ENCODE results near the gene RLBP1. TPM values are rescaled to one million over a fixed set of nuclear protein-coding genes. Genes with fewer than 3 reads are reported as not detected.

The RLBP1 gene
- total and polyA plus RNA-seq, 9 of the 15 experiments (the other 6 are each of a cell fraction or from before 2014, with no cell fraction given) = 0.05 TPM; not detected in 8

DNA sequence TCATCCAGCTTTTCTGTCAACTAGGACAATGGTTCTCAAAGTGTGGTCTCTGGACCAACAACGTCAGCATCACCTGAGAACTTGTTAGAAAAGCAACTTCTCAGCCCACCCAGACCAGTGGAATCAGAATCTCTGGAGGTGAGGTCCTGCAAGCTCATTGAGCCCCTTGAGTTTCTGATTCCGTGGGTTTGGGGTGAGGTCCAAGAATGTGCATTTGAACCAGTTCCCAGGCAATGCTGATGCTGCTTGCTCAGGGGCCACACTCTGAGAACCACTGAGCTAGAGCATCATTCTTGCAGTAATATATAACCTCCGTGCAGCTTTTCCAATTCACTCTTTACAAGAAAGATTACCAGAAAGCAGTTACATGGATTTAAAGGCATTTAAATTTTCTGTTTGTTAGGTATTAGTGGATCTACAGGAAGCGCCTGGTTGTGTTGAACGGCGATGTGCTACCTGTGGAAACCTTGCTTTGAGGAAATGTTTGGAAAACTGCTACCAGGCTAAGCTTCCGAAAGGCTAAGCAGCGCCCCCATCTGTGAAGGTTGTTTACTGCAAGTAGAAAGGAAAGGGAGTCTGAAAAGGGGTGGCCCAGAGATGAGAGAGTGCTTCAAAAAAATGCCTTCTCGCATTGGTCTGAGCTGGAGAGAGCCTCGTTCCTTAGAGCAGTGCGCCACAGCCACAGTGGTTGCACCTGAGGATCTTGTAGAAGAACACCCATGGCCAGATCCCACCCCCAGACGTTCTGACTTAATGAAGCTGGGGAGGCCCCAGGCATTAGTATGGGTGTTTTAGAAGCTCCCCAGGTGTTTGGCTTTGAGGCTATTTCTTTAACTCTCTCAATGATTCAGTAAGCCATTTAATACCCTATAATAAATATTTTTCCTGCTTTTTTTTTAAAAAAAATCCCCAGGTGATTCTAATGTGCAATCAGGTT is 50.0 kb downstream of the RLBP1 start:
- H3K79me2 ChIP-seq (ENCODE audit: control insufficient read depth, insufficient read depth, low read length) = peaks cover 2% of the 10 kb centered on the region; the same call in 1 of the 3 replicates
- 51% methylated on average over 12 of the region's 12 CpGs for WGBS (ENCODE audit: insufficient coverage, low coverage, missing lambda C conversion rate)
- no peak overlapping the region for H3K27ac ChIP-seq (ENCODE audit: extremely low read depth, low read depth, low read length)
- intact Hi-C loops (cut with micrococcal nuclease) = loop anchor here (1.0 kb wide), 1 partner anchor 114 kb away; no protein-coding TSS in a partner anchor
- no peak overlapping the region for H3K4me3 ChIP-seq
- DNase-seq (ENCODE audit: extremely low read depth in 1 of 4, low spot score in 3 of 4) (peak; percentile 55 to 71 (median 68)), FAIRE-seq (peak; percentile 84), ATAC-seq (peak; percentile 86)
- peaks cover 0 to 14% of the 10 kb centered on the region in 2 experiments; a peak in 2 of 5 replicates for H3K4me1 ChIP-seq (replicated peaks in 1 of 2; ENCODE audit: control insufficient read depth in 2 of 2, insufficient read depth in 2 of 2, low read length in 2 of 2)
- no TSS peak for BruUV-seq (replicated peaks)
- ChIA-PET POLR2A (interaction anchor here (0.6 to 1.3 kb wide), 6 partner anchors 9 to 695 kb away, joined by 3 to 5 read pairs (median 4); partner anchors contain the start of gene ABHD2), CTCF (ENCODE audit: low intra/inter-chr PET ratio) (interaction anchor here (0.6 to 1.5 kb wide), 2 partner anchors 114 to 271 kb away, joined by 3 to 18 read pairs; no protein-coding TSS in a partner anchor)
- in situ Hi-C loops (cut with MboI) = loop anchor here (10.0 kb wide), 1 partner anchor 287 kb away; no protein-coding TSS in a partner anchor
- H3K9me1 ChIP-seq (ENCODE audit: control insufficient read depth, insufficient read depth, low read length) = no peaks in the 10 kb centered on the region
- H2AFZ ChIP-seq (ENCODE audit: low read depth, low read length) = no peak overlapping the region
- H3K4me2 ChIP-seq (ENCODE audit: insufficient read depth, low read length) = no peak overlapping the region
- H3K27me3 ChIP-seq (ENCODE audit: control insufficient read depth in 2 of 2, insufficient read depth in 2 of 2, low read length in 2 of 2) = no peaks in the 10 kb centered on the region
- H4K20me1 ChIP-seq (replicated peaks; ENCODE audit: control insufficient read depth, insufficient read depth, low read length) = no peaks in the 10 kb centered on the region
- no peak overlapping the region for H3K9ac ChIP-seq (ENCODE audit: insufficient read depth in 1 of 2, low read depth in 2 of 2, low read length in 2 of 2)
- H3K36me3 ChIP-seq (ENCODE audit: control insufficient read depth, insufficient read depth, low read length) = peaks cover 56% of the 10 kb centered on the region
- H3K9me3 ChIP-seq (replicated peaks; ENCODE audit: control insufficient read depth, insufficient read depth, low read depth, low read length) = no peaks in the 10 kb centered on the region
- TF ChIP-seq LARP7 (IDR thresholded peaks at IDR 0.05) (no peak), ZNF274 (IDR thresholded peaks at IDR 0.05; ENCODE audit: borderline replicate concordance, low read depth, low read length) (no peak), SREBF1 (IDR thresholded peaks at IDR 0.05; ENCODE audit: borderline replicate concordance, low read depth, low read length) (no peak), RAD21 (CRISPR knock-in tag; conservative IDR thresholded peaks at IDR 0.05 in 1 of 2, IDR thresholded peaks at IDR 0.05 in 1 of 2) (peak; percentile 49 to 80), SMC3 (conservative IDR thresholded peaks at IDR 0.05; ENCODE audit: insufficient read depth, low read depth, low read length) (peak; percentile 42), NR3C1 (CRISPR knock-in tag; IDR thresholded peaks at IDR 0.05) (no peak), ZKSCAN8 (CRISPR knock-in tag; IDR thresholded peaks at IDR 0.05) (no peak), HDAC6 (IDR thresholded peaks at IDR 0.05; ENCODE audit: low read depth, low read length) (no peak), TARDBP (IDR thresholded peaks at IDR 0.05) (no peak), ZNF124 (CRISPR knock-in tag; IDR thresholded peaks at IDR 0.05) (no peak)
- TF ChIP-seq, protein P1, sequence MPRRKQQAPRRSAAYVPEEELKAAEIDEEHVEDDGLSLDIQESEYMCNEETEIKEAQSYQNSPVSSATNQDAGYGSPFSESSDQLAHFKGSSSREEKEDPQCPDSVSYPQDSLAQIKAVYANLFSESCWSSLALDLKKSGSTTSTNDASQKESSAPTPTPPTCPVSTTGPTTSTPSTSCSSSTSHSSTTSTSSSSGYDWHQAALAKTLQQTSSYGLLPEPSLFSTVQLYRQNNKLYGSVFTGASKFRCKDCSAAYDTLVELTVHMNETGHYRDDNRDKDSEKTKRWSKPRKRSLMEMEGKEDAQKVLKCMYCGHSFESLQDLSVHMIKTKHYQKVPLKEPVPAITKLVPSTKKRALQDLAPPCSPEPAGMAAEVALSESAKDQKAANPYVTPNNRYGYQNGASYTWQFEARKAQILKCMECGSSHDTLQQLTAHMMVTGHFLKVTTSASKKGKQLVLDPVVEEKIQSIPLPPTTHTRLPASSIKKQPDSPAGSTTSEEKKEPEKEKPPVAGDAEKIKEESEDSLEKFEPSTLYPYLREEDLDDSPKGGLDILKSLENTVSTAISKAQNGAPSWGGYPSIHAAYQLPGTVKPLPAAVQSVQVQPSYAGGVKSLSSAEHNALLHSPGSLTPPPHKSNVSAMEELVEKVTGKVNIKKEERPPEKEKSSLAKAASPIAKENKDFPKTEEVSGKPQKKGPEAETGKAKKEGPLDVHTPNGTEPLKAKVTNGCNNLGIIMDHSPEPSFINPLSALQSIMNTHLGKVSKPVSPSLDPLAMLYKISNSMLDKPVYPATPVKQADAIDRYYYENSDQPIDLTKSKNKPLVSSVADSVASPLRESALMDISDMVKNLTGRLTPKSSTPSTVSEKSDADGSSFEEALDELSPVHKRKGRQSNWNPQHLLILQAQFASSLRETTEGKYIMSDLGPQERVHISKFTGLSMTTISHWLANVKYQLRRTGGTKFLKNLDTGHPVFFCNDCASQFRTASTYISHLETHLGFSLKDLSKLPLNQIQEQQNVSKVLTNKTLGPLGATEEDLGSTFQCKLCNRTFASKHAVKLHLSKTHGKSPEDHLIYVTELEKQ (CRISPR knock-in tag; IDR thresholded peaks at IDR 0.05) = no peak

Measured in K562 (cell line).